ENCODE data around the gene HAUS8. TPM values are rescaled to one million over a fixed set of nuclear protein-coding genes. Genes with fewer than 3 reads are reported as not detected.

Gene HAUS8
- total RNA-seq, 4 donors from 2014 or later = 0.97 to 4.5 (median 3.3) TPM

DNA sequence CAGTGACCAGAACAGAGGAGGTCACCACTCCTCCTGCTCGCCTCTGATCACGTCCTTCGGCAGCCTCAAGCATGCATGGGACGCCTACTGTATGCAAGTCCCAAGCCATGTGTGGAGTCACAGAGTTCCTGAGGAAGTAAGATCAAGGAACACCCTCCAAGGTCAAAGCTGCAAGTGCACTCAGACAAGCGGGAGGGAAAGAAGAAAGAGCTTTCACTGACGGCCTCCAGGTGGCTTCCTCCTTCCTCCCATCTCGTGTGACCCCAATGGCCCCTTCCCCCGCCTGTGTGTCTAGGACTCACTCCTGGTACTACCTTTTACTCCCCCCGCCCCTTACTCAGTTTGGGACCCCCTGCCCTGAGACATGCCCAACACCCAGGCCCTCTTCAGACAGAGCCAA, 6.1 kb downstream of the HAUS8 start:
- H3K36me3 ChIP-seq = peaks cover 0 to 24% of the 10 kb centered on the region in 2 donors
- H3K27me3 ChIP-seq = no peaks in the 10 kb centered on the region
- intact Hi-C loops (cut with DNase I; ENCODE audit: low total_unique reads) (loop anchor here (5.0 kb wide), 1 partner anchor 168 kb away; no protein-coding TSS in a partner anchor), in situ Hi-C loops (cut with MboI; ENCODE audit: low sequenced_read_pairs in 4 of 4) (loop anchor here in 2 of 4 donors (5.0 kb wide), 2 partner anchors 63 to 208 kb away; no protein-coding TSS in a partner anchor)
- H3K9me3 ChIP-seq = no peaks in the 10 kb centered on the region
- TF ChIP-seq, protein P1, sequence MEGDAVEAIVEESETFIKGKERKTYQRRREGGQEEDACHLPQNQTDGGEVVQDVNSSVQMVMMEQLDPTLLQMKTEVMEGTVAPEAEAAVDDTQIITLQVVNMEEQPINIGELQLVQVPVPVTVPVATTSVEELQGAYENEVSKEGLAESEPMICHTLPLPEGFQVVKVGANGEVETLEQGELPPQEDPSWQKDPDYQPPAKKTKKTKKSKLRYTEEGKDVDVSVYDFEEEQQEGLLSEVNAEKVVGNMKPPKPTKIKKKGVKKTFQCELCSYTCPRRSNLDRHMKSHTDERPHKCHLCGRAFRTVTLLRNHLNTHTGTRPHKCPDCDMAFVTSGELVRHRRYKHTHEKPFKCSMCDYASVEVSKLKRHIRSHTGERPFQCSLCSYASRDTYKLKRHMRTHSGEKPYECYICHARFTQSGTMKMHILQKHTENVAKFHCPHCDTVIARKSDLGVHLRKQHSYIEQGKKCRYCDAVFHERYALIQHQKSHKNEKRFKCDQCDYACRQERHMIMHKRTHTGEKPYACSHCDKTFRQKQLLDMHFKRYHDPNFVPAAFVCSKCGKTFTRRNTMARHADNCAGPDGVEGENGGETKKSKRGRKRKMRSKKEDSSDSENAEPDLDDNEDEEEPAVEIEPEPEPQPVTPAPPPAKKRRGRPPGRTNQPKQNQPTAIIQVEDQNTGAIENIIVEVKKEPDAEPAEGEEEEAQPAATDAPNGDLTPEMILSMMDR (IDR thresholded peaks at IDR 0.05 in 4 of 5, conservative IDR thresholded peaks at IDR 0.05 in 1 of 5) = no peak
- TF ChIP-seq POLR2A (IDR thresholded peaks at IDR 0.05) = no peak
- ATAC-seq = no peak
- no peak for DNase-seq
- peaks cover 3 to 6% of the 10 kb centered on the region in 2 donors for H3K4me1 ChIP-seq
- H3K4me3 ChIP-seq = no peak overlapping the region
- no peak overlapping the region for H3K27ac ChIP-seq

DNA sequence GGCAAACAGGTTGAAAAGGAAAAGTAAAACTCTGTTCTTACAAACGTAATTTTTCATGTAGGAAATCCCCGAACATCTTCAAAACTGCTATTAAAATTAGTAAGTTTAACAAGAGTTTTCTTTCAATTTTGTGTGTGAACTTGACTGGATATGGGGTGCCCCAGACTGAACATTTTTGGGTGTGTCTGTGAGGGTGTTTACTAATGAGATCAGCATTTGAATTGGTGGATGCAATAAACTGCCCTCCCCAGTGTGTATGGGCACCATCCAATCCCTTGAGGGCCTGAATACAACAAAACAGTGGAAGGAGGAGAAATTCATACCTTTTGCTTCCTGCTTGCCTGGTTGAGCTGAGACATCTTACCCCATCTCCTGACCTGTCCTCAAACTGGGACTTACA, 11.8 kb downstream of the HAUS8 start:
- H3K27ac ChIP-seq = no peak overlapping the region
- no peaks in the 10 kb centered on the region for H3K9me3 ChIP-seq
- in situ Hi-C loops (cut with MboI; ENCODE audit: low sequenced_read_pairs in 4 of 4) (loop anchor here in 2 of 4 donors (5.0 kb wide), 2 partner anchors 219 to 224 kb away; partner anchors contain the start of gene ANKLE1 (in 1 of the 2)), intact Hi-C loops (cut with DNase I; ENCODE audit: low total_unique reads) (no loop called here)
- H3K27me3 ChIP-seq = no peaks in the 10 kb centered on the region
- no peak overlapping the region for H3K4me3 ChIP-seq
- DNase-seq (no peak), ATAC-seq (no peak)
- H3K4me1 ChIP-seq = no peaks in the 10 kb centered on the region
- no peak for TF ChIP-seq POLR2A (IDR thresholded peaks at IDR 0.05)
- TF ChIP-seq, protein P1 (IDR thresholded peaks at IDR 0.05 in 4 of 5, conservative IDR thresholded peaks at IDR 0.05 in 1 of 5) = no peak
- H3K36me3 ChIP-seq = peaks cover 0 to 18% of the 10 kb centered on the region in 2 donors

DNA sequence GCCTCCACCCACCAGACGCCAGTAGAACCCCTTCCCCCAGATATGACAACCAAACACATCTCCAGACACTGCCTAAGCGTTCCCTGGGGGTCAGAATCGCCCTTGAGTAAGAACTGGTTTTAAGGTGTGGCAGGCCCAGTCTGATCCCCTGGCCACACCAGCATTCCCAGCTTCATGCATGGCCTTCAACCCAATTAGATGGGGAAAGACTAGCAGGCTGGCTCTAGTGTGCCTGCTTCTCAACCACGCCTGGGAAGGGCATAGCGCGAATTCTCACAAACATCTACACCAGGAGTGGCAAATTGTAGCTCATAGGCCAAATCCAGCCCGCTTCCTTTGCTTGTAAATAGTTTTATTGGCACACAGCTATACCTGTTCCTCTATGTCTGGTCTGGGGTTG, 13.6 kb downstream of the HAUS8 start:
- H3K27me3 ChIP-seq = no peaks in the 10 kb centered on the region
- peaks cover 0 to 25% of the 10 kb centered on the region in 2 donors for H3K36me3 ChIP-seq
- no peak overlapping the region for H3K4me3 ChIP-seq
- DNase-seq = no peak
- no peak for TF ChIP-seq POLR2A (IDR thresholded peaks at IDR 0.05)
- TF ChIP-seq, protein P1 (IDR thresholded peaks at IDR 0.05 in 4 of 5, conservative IDR thresholded peaks at IDR 0.05 in 1 of 5) = no peak
- intact Hi-C loops (cut with DNase I; ENCODE audit: low total_unique reads) = no loop called here
- H3K4me1 ChIP-seq = no peaks in the 10 kb centered on the region
- in situ Hi-C loops (cut with MboI; ENCODE audit: low sequenced_read_pairs in 4 of 4) = loop anchor here in 2 of 4 donors (5.0 kb wide), 2 partner anchors 221 to 226 kb away; partner anchors contain the start of gene ANKLE1 (in 1 of the 2)
- no peaks in the 10 kb centered on the region for H3K9me3 ChIP-seq
- no peak for ATAC-seq
- no peak overlapping the region for H3K27ac ChIP-seq

DNA sequence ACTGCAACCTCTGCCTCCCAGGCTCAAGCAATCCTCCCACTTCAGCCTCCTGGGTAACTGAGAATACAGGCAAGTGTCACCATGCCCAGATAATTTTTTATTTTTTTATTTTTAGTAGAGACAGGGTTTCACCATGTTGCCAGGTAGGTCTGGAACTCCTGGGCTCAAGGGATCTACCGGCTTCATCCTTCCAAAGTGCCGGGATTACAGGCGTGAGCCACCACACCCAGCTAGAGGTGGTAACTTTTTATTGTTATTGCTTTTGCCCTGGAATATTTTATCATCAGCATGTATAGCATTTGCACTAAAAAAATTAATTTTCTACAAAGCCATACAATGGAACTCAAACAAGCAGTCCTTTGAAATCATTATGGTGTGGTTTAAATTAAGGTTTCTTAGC, 14.0 kb downstream of the HAUS8 start:
- intact Hi-C loops (cut with DNase I; ENCODE audit: low total_unique reads) (no loop called here), in situ Hi-C loops (cut with MboI; ENCODE audit: low sequenced_read_pairs in 4 of 4) (loop anchor here in 2 of 4 donors (5.0 kb wide), 2 partner anchors 221 to 226 kb away; partner anchors contain the start of gene ANKLE1 (in 1 of the 2))
- TF ChIP-seq, protein P1 (IDR thresholded peaks at IDR 0.05 in 4 of 5, conservative IDR thresholded peaks at IDR 0.05 in 1 of 5) = no peak
- no peak for TF ChIP-seq POLR2A (IDR thresholded peaks at IDR 0.05)
- DNase-seq = no peak
- H3K9me3 ChIP-seq = no peaks in the 10 kb centered on the region
- no peaks in the 10 kb centered on the region for H3K4me1 ChIP-seq
- H3K27me3 ChIP-seq = no peaks in the 10 kb centered on the region
- no peak for ATAC-seq
- peaks cover 0 to 25% of the 10 kb centered on the region in 2 donors for H3K36me3 ChIP-seq
- no peak overlapping the region for H3K27ac ChIP-seq
- no peak overlapping the region for H3K4me3 ChIP-seq
